GM19023 (cell line): ENCODE data around the gene RANBP17.

ENCODE experiments used
- ATAC-seq: cut with Tn5 transposase; IDR thresholded peaks from one replicate; pipeline ENCODE4 v1.9.1; 2021; ENCODE audit warnings: mild to moderate bottlenecking, moderate library complexity; ENCODE audit not compliant: unreplicated experiment

Gene RANBP17

DNA sequence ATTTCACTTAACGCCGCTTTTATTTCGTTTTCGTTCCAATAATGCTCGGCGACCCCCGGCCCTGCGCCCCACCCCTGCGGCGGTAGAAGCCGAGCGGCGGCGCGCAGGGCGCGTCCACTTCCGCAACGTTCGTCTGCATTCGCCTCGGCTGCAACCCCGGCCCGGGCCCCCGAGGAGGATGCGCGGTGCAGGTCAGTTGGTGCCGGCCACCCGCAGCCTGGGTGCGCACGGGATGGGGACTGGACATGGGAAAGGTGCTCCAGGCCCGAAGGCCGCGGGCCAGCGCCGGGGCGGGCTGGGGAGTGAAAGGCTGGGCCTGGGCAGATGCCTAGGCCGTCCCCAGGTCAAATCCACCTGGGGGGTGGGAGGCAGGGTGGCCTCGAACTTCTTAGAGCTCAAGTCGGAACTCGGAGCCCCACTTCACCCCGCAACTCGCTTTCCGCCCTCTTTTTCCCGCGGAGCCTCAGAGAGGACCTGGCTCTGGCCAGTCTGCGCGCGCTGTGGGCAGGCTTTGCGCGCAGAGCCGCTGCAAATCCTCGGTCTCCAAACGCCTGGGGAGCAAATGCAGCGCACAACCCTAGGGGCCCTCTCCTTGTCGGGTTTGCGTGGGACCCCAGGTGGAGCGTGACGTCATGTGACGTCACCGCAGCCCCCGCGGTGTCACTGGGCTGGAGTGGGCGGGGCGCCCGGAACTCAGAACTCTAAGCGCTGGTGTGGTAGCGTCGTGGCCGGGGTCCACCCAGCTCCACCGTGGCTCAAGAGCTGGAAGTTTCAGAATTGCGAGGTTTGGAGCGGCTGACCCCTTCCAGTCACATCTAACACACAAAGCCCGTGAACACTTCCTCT, 450.5 kb downstream of the RANBP17 start:
- ATAC-seq = no peak

- ATAC-seq = no peak
These were observed 451.8 kb downstream of the RANBP17 start for GRCh38 chr5:171313481-171314206.

GRCh38 chr5:171314728-171315385, 453.0 kb downstream of the RANBP17 start:
- no peak for ATAC-seq

DNA sequence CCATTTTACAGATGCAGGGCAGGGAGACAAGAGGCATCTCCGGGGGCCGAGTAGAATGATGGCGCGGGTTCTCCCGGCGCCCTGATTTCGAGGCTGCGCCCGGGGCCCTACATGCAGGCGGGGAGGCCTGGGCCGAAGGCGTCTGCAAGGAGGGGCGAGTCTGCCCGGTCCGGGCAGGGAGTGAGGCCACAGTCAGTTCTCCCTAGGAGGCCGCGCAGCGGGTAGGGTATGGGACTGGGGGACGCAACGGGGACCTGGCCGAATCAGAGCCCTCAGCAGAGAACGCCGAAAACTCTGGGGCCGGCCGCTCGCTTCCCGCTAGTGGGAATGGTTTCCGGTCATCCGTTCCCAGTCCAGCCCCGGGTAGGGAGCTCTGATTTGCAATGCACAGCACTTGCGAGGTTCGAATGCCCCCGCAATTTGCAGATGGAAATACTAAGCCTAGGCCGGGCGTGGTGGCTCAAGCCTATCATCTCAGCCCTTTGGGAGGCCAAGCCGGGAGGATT, 453.6 kb downstream of the RANBP17 start:
- no peak for ATAC-seq

- ATAC-seq = no peak
These were observed 454.1 kb downstream of the RANBP17 start for GRCh38 chr5:171315925-171316257.

GRCh38 chr5:171316258-171317121, 454.7 kb downstream of the RANBP17 start:
- ATAC-seq = no peak

DNA sequence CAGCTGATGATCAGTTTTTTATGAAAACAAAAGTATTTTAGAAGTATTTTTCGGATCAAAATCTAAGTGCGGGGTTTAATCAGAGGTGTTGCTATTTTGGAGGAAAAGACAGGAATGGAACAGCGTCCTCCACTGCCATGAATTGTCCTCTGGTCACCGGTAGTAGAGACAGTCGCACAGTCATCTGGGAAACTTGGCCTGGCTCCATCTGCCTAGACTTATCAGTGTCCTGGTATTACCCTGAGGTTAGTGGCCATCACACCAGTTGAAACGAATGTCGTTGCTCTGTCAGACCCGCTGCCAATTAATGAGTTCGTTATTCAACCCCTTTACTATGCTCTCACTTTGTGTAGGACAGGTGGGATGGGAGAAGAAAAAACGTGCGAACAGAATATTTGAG, 455.4 kb downstream of the RANBP17 start:
- ATAC-seq = no peak

GRCh38 chr5:171318026-171318425, 456.2 kb downstream of the RANBP17 start:
- no peak for ATAC-seq

- ATAC-seq = no peak
These were observed 459.6 kb downstream of the RANBP17 start for GRCh38 chr5:171321447-171321846.

DNA sequence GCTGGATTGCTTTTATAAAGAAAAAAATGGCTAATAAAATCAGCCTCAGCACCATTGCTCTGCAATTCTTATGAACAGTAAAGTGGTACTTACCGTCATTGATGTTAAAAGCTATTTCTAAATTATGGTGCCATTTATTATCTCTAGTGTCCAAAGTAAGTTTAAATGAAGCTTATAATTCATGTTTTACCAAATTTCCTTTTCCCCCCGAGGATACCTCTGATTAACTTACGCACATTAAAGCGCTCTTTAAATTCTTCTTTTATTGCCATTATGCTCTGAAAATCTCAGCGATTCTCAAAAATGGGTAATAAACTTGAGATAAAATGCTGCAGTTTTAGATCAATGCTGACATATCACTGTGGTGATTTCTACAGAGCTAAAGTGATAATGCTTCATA, 460.7 kb downstream of the RANBP17 start:
- no peak for ATAC-seq

DNA sequence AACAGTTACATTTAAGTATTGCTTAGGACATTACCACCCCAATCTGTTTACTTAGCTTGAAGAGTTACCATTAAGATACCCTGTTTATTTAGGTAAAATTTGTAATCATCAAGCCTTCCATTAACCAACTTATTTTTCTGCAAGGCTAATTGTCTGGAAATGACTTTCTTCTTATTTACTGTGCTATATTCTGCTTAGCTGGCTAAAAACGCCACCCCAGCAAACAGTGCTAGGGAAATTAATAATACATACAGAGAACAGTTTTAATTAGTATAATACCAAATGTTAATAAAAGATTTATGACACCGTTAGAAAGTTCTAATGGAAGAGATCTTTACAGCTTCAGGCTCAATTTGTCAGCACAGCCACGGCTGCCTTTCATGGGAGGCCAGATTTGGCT, 461.2 kb downstream of the RANBP17 start:
- ATAC-seq = no peak

- ATAC-seq = no peak
These were observed 462.2 kb downstream of the RANBP17 start for GRCh38 chr5:171323806-171324632.

DNA sequence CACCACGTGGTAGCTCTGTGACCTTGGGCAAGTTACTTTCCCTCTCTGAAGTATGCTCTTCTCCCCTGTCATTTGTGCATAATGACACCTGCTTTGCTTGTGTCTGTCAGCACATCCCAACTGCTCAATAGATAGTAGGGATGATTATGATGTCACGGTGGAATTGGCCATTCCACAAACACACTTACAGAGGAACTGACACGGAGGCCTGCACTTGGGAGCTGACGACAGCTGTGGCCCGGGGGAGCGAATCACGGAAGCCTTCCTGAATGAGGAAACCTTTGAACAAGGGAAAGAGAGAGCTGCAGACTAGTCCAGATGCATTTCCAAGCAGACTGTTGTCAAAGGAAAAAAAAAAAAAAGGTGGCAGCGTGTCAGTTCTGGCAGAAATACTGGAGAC, 468.2 kb downstream of the RANBP17 start:
- ATAC-seq = no peak

DNA sequence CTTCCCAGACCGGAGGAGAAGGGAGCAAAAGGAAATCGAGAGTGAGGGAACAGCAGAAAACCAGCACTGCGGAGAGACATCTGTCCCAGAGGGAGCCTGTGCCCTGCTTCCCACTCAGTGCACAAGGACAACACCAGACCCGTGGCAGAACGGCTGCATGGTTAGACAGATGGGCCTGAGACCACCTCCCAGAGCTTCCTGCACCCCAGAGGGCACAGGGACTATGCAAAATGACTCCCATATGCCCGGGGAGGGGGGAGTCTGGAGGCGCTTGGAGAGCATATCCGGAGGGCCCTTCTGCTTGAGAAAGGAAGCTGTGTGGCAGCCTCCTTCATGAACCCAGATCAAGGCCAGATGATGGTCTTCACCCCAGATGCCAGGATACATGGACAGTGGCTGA, 473.8 kb downstream of the RANBP17 start:
- ATAC-seq = no peak

DNA sequence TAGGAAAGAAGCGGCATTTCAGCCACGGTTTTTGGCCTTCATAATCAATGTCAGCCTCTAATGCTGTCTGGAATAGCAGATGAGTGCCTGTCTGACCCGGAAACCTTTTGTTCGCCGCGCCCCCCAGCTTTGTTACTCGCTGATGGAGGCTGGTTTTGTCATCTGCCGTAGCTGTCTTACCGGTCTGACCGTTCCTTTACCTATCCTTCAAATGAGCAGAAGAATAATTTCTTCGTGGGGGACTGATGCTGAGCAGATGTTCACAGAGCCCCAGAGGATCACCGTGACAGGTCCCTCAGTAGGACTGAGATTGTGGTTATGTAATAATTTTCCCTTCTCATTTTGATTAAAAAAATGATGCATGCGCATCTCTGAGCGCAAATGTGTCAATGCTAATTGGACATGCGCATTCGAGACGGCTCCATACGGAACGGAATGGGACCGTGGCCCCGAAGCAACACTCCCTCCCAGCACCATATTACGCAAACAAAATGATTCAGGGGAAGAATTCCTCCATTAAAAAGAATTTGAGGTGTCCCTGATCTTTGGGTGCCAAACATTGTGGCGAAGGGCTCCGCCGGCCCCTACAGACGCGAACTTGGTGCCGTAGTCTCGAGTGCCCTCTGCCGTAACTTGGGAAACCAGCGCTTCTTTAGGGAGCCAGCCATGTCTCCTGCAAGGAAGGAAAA, 474.8 kb downstream of the RANBP17 start:
- no peak for ATAC-seq

DNA sequence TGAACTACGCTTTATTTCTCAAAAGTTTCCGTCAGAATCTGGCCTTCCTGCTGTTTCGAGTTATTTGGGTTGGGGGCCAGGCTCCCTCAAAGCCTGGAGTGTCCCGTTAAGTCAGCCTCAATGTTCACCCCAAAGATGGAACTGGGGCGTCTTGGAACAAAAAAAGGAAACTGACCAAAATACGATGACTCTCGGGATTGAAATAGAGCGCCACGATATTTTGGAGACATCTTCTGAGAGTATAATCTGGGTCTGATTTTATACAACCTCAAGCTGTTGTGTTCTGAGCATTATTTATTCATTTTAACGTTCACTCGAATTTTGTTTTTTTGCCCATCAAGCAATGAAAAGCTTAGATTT, 475.4 kb downstream of the RANBP17 start:
- ATAC-seq = no peak

GRCh38 chr5:171340042-171340441, 478.2 kb downstream of the RANBP17 start:
- no peak for ATAC-seq

- no peak for ATAC-seq
These were observed 478.7 kb downstream of the RANBP17 start for GRCh38 chr5:171340491-171340890.

DNA sequence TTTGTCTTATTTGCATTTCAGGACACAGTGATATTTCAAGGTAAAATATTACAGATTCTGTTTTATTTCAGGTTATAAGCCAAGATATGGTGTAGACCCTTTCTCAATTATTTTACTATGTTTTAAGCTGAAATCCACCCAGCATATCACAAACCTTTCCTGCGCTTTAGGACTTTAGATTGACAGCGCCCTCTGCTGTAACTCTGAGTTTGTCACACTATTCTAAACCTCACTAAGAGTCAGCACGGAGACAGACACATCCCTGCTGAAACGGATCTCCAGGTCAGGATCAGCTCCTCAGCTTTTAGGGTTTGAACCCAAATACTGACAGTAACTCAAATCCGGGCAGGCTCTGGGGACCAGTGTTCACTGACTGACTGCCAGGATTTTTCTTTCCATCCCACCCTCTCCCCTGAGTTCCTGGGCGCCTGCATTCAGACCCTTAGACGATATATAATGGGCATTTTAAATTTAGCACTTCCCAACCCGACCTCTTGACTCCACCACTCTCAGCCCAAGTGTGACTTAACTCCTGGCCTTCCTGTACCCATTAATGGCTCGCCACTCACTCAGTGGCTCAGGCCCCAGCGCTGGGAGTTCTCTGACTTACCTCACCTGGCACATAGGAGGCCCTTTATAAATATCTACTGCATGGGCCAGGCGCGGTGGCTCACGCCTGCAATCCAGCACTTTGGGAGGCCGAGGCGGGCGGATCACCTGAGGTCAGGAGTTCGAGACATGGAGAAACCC, 480.7 kb downstream of the RANBP17 start:
- ATAC-seq = no peak
